OCI-LY1 (cell line): Measurements from ENCODE around the gene ST3GAL3.

Experiments
- CTCF ChIP-seq: fragments of 200-600 bp; sonication (generic), shearing (Covaris generic); IDR thresholded peaks from 2 replicates; pipeline ENCODE4 v1.5.1; 2017; ENCODE audit warnings: mild to moderate bottlenecking, antibody characterized with exemption, low read length, moderate library complexity, mixed read lengths
- EZH2 ChIP-seq: fragments of 200-600 bp; sonication (generic), shearing (Covaris generic); IDR thresholded peaks from 2 replicates; pipeline ENCODE4 v1.8.0; 2017; ENCODE audit warnings: borderline replicate concordance, mixed run types, mild to moderate bottlenecking, antibody characterized with exemption, low read length, moderate library complexity, mixed read lengths

- TF ChIP-seq CTCF (no peak), EZH2 (no peak)
Observed at GRCh38 chr1:43753422-43753821, 46.1 kb downstream of the ST3GAL3 start.
